Osteoblast (primary cell): ENCODE results near the gene HSD17B1. TPM values are rescaled to one million over a fixed set of nuclear protein-coding genes. Genes with fewer than 3 reads are reported as not detected.
"Not testable (repeated sequence)": the region's sequence is repeated elsewhere in the genome, so short reads cannot be mapped to it uniquely, and the experiment has no call there.

ENCODE experiments used
- DNase-seq: peaks from one replicate; pipeline ENCODE4 v3.0.0; 2011; ENCODE audit warnings: low spot score, mixed read lengths; ENCODE audit not compliant: insufficient read length; ENCODE audit errors: missing footprints
- H2AFZ ChIP-seq: 2 replicates; pipeline ENCODE4 v1.6.0; 2011; ENCODE audit warnings: mild to moderate bottlenecking, low read length
- H3K27ac ChIP-seq: 2 replicates; pipeline ENCODE4 v1.5.1; 2011; ENCODE audit warnings: mild to moderate bottlenecking, low read depth, low read length, moderate library complexity
- H3K27me3 ChIP-seq: 2 replicates; pipeline ENCODE4 v1.6.0; 2012; ENCODE audit warnings: mild to moderate bottlenecking, control low read depth, inconsistent platforms, low read length, moderate library complexity; ENCODE audit not compliant: insufficient read depth
- H3K36me3 ChIP-seq: 2 replicates; pipeline ENCODE4 v1.5.1; 2011; ENCODE audit warnings: mild to moderate bottlenecking, low read length, control low read depth, moderate library complexity; ENCODE audit not compliant: insufficient read depth
- H3K4me1 ChIP-seq: 2 replicates; pipeline ENCODE4 v1.5.1; 2011; ENCODE audit warnings: mild to moderate bottlenecking, low read length, control low read depth, moderate library complexity; ENCODE audit not compliant: insufficient read depth
- H3K4me2 ChIP-seq: 2 replicates; pipeline ENCODE4 v1.6.0; 2011; ENCODE audit warnings: mild to moderate bottlenecking, low read length; ENCODE audit not compliant: insufficient read depth
- H3K4me3 ChIP-seq: fragments of 200-600 bp; sonication (generic); 3 replicates; pipeline ENCODE4 v1.5.1; 2012; ENCODE audit warnings: mild to moderate bottlenecking, low read length, inconsistent platforms; ENCODE audit not compliant: insufficient read depth
- H3K79me2 ChIP-seq: 2 replicates; pipeline ENCODE4 v1.6.0; 2012; ENCODE audit warnings: mild to moderate bottlenecking, low read length, control low read depth, inconsistent platforms; ENCODE audit not compliant: insufficient read depth
- H3K9me3 ChIP-seq: 2 replicates; pipeline ENCODE4 v1.5.1; 2011; ENCODE audit warnings: low read depth, low read length, control low read depth
- H4K20me1 ChIP-seq: 2 replicates; pipeline ENCODE4 v1.6.0; 2012; ENCODE audit warnings: mild to moderate bottlenecking, low read length, control low read depth; ENCODE audit not compliant: insufficient read depth
- CTCF ChIP-seq: IDR thresholded peaks from 2 replicates; pipeline ENCODE4 v1.5.1; 2011; ENCODE audit warnings: mild to moderate bottlenecking, low read depth, low read length, moderate library complexity; ENCODE audit errors: extremely low read depth
- total RNA-seq: library from RNA; depleted of rRNA; stranded (reverse); fragments of >200 nt; gene quantifications from 2 replicates; pipeline ENCODE4 v1.2.3, GENCODE V29; 2012

Gene HSD17B1
- total RNA-seq, 1 donor = 1.1 TPM

- Histone ChIP-seq H4K20me1 (peaks cover 7% of the 10 kb centered on the region), H3K27ac (peak overlapping the region; percentile 78), H3K4me1 (peaks cover 13% of the 10 kb centered on the region), H3K79me2 (peaks cover 16% of the 10 kb centered on the region), H3K4me2 (peak overlapping the region; percentile 98), H3K27me3 (no peaks in the 10 kb centered on the region), H2AFZ (peak overlapping the region; percentile 88), H3K4me3 (peak overlapping the region; percentile 91), H3K36me3 (no peaks in the 10 kb centered on the region), H3K9me3 (no peaks in the 10 kb centered on the region)
- TF ChIP-seq CTCF = no peak
- DNase-seq = peak; percentile 98
Observed at GRCh38 chr17:42554250-42555121, 1.8 kb downstream of the HSD17B1 start.

DNA sequence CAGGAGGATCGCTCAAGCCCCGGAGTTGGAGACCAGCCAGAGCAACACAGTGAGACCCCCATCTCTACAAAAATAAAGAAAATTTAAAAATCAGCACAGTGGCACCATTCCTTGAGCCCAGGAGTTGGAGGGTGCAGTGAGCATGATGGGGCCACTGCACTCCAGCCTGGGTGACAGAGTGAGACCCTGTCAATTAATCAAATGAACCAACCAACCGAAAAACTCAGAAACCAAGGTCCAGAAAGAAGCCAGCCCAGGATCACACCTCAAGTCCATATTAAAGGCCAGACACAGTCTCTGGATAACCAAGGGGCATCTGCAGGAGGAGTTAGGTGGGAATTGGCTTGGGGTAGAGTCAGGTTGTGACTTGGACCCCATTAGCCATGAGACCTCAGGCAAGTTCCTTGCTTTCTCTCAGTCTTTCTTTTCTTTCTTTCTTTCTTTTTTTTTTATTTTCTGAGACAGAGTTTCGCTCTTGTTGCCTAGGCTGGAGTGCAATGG is 2.4 kb downstream of the HSD17B1 start:
- Histone ChIP-seq H2AFZ (peak overlapping the region; percentile 88), H3K9me3 (no peaks in the 10 kb centered on the region), H3K4me1 (peaks cover 13% of the 10 kb centered on the region), H3K27ac (peak overlapping the region; percentile 78), H3K36me3 (no peaks in the 10 kb centered on the region), H3K27me3 (no peaks in the 10 kb centered on the region), H3K79me2 (peaks cover 16% of the 10 kb centered on the region), H4K20me1 (peaks cover 7% of the 10 kb centered on the region), H3K4me2 (peak overlapping the region; percentile 98), H3K4me3 (peak overlapping the region; percentile 91)
- peak; percentile 73 for DNase-seq
- TF ChIP-seq CTCF = no peak

GRCh38 chr17:42555961-42556617 is 3.4 kb downstream of the HSD17B1 start:
- H2AFZ ChIP-seq, H3K4me3 ChIP-seq, H3K27ac ChIP-seq, H3K36me3 ChIP-seq, H4K20me1 ChIP-seq, H3K9me3 ChIP-seq, H3K27me3 ChIP-seq: not testable (repeated sequence)
- Histone ChIP-seq H3K4me1 (peaks cover 13% of the 10 kb centered on the region), H3K79me2 (peaks cover 16% of the 10 kb centered on the region), H3K4me2 (peak overlapping the region; percentile 98)
- DNase-seq = peak; percentile 72

GRCh38 chr17:42559075-42559474 is 6.4 kb downstream of the HSD17B1 start:
- Histone ChIP-seq H3K36me3 (peaks cover 6% of the 10 kb centered on the region), H2AFZ (no peak overlapping the region), H3K79me2 (peaks cover 36% of the 10 kb centered on the region), H3K4me1 (peaks cover 30% of the 10 kb centered on the region), H3K27ac (no peak overlapping the region), H3K27me3 (no peaks in the 10 kb centered on the region), H3K4me2 (no peak overlapping the region), H3K4me3 (no peak overlapping the region), H4K20me1 (no peaks in the 10 kb centered on the region), H3K9me3 (no peaks in the 10 kb centered on the region)
- DNase-seq = no peak
- no peak for TF ChIP-seq CTCF
